Activated gamma-delta T cell treated with anti-CD3 and anti-CD28 coated beads, Interleukin-2, amount 50 U/mL, for 16 hours (primary cell): Measurements from ENCODE around the gene AGAP9.
"Not testable (repeated sequence)": the region's sequence is repeated elsewhere in the genome, so short reads cannot be mapped to it uniquely, and the experiment has no call there.

Source experiments
- DNase-seq: peaks from one replicate; pipeline ENCODE4 v3.0.0-alpha.2; 2020; ENCODE audit warnings: low read depth

AGAP9 gene

GRCh38 chr10:47523475-47523874 lies at the start of gene AGAP9:
TSS of gene AGAP9 (minus strand) at chr10:47523638. CDS start at chr10:47523526, 112 bp downstream.
- not testable (repeated sequence) for DNase-seq

GRCh38 chr10:47571138-47571912 lies 47.9 kb upstream of the AGAP9 start:
- not testable (repeated sequence) for DNase-seq

- not testable (repeated sequence) for DNase-seq
Observed at GRCh38 chr10:47566757-47567156, 43.3 kb upstream of the AGAP9 start.

GRCh38 chr10:47566108-47566699 lies 42.8 kb upstream of the AGAP9 start:
- not testable (repeated sequence) for DNase-seq

- not testable (repeated sequence) for DNase-seq
Observed at GRCh38 chr10:47565517-47565920, 42.1 kb upstream of the AGAP9 start.

GRCh38 chr10:47564953-47565352 lies 41.5 kb upstream of the AGAP9 start:
- not testable (repeated sequence) for DNase-seq

GRCh38 chr10:47564318-47564717 lies 40.9 kb upstream of the AGAP9 start:
- DNase-seq, result not testable (repeated sequence)

GRCh38 chr10:47560452-47560851 lies 37.0 kb upstream of the AGAP9 start:
- DNase-seq, result not testable (repeated sequence)

GRCh38 chr10:47559718-47560308 lies 36.4 kb upstream of the AGAP9 start:
- not testable (repeated sequence) for DNase-seq

- not testable (repeated sequence) for DNase-seq
Observed at GRCh38 chr10:47558109-47558508, 34.7 kb upstream of the AGAP9 start.

- not testable (repeated sequence) for DNase-seq
Observed at GRCh38 chr10:47557616-47558015, 34.2 kb upstream of the AGAP9 start.

GRCh38 chr10:47555334-47555733 lies 31.9 kb upstream of the AGAP9 start:
- DNase-seq, result not testable (repeated sequence)

- not testable (repeated sequence) for DNase-seq
Observed at GRCh38 chr10:47554552-47554951, 31.1 kb upstream of the AGAP9 start.

GRCh38 chr10:47553860-47554247 lies 30.4 kb upstream of the AGAP9 start:
- not testable (repeated sequence) for DNase-seq

- DNase-seq, result peak; percentile 62
Observed at GRCh38 chr10:47553214-47553859, 29.9 kb upstream of the AGAP9 start.

GRCh38 chr10:47552719-47553118 lies 29.3 kb upstream of the AGAP9 start:
- not testable (repeated sequence) for DNase-seq

GRCh38 chr10:47547286-47547685 lies 23.8 kb upstream of the AGAP9 start:
- DNase-seq, result not testable (repeated sequence)

GRCh38 chr10:47536430-47536829 lies 13.0 kb upstream of the AGAP9 start:
- not testable (repeated sequence) for DNase-seq

GRCh38 chr10:47502313-47502712 lies 21.1 kb downstream of the AGAP9 start:
- DNase-seq, result not testable (repeated sequence)

- DNase-seq, result not testable (repeated sequence)
Observed at GRCh38 chr10:47494226-47494625, 29.2 kb downstream of the AGAP9 start.

GRCh38 chr10:47491600-47491999 lies 31.8 kb downstream of the AGAP9 start, which contains the start of gene FAM25G:
TSS of gene FAM25G (minus strand) at chr10:47491700. CDS start at chr10:47491674, 26 bp downstream.
- DNase-seq, result not testable (repeated sequence)

GRCh38 chr10:47489630-47490029 lies 33.8 kb downstream of the AGAP9 start:
- not testable (repeated sequence) for DNase-seq
